Skeletal muscle satellite cell (primary cell): Measurements from ENCODE around the gene TMEM101.
"Not testable (repeated sequence)": the region's sequence is repeated elsewhere in the genome, so short reads cannot be mapped to it uniquely, and the experiment has no call there.

Experiments
- H3K27me3 ChIP-seq: 2 replicates; pipeline ENCODE4 v1.7.0; 2013; ENCODE audit warnings: low read length; ENCODE audit not compliant: control insufficient read depth, insufficient read depth
- H3K36me3 ChIP-seq: 2 replicates; pipeline ENCODE4 v1.7.0; 2013; ENCODE audit warnings: mild to moderate bottlenecking, control low read depth, low read length; ENCODE audit not compliant: insufficient read depth
- H3K4me1 ChIP-seq: 2 replicates; pipeline ENCODE4 v1.7.0; 2013; ENCODE audit warnings: low read length; ENCODE audit not compliant: control insufficient read depth, insufficient read depth
- H3K4me2 ChIP-seq: 2 replicates; pipeline ENCODE4 v1.7.0; 2013; ENCODE audit warnings: mild to moderate bottlenecking, low read length
- H3K4me3 ChIP-seq: 2 replicates; pipeline ENCODE4 v1.7.0; 2013; ENCODE audit warnings: low read length
- H3K9ac ChIP-seq: 2 replicates; pipeline ENCODE4 v1.7.0; 2013; ENCODE audit warnings: mild to moderate bottlenecking, low read depth, low read length, moderate library complexity
- H3K9me3 ChIP-seq: replicated peaks from 2 replicates; pipeline ENCODE4 v1.7.0; 2013; ENCODE audit warnings: mild to moderate bottlenecking, control low read depth, low read length

TMEM101 gene

DNA sequence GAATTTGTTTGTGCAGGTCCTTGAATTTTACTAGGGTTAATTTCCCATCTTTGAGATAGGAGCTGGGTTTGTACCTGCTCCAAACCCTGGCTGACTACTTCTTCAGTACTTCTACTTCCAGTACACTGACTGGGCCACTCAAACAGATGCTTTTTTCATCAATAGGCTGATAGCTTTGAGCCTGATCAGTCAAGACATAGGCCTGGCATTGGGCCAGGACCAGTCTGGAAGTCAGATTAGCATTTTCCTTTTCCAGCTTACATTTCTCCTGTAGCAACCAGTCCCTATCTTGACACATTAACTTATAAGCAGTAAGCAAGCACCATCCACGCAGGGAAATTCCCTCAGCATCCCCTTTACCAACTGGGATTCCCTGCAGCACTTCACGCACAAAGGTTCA, 7.5 kb upstream of the TMEM101 start:
- Histone ChIP-seq H3K36me3 (peaks cover 26% of the 10 kb centered on the region), H3K4me1 (no peaks in the 10 kb centered on the region), H3K4me3 (no peak overlapping the region), H3K9ac (no peak overlapping the region), H3K4me2 (no peak overlapping the region), H3K27me3 (no peaks in the 10 kb centered on the region), H3K9me3 (no peaks in the 10 kb centered on the region)

GRCh38 chr17:44021227-44021626, 6.5 kb upstream of the TMEM101 start:
- H3K9ac ChIP-seq, H3K4me2 ChIP-seq, H3K9me3 ChIP-seq, H3K27me3 ChIP-seq, H3K4me1 ChIP-seq, H3K4me3 ChIP-seq: not testable (repeated sequence)
- H3K36me3 ChIP-seq = peaks cover 26% of the 10 kb centered on the region

DNA sequence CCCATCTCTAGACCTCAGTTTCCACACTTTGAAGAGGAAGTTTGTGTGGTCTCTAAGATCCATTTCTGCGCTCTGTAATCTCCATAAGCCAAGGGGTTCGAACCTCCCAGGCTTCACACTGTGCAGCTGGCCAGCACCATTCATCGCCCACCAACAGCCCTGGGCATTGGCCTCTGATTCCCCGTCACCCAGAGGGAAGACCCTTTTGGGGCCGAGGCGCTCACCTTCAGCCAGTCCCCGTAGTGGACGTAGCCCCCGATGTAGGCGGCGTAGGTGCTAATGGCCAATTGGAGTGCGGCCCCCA, 678 bp downstream of the TMEM101 start:
- Histone ChIP-seq H3K4me2 (peak overlapping the region; percentile 83), H3K9ac (peak overlapping the region; percentile 91), H3K9me3 (no peaks in the 10 kb centered on the region), H3K4me3 (peak overlapping the region; percentile 89), H3K4me1 (peaks cover 13% of the 10 kb centered on the region), H3K36me3 (peaks cover 21% of the 10 kb centered on the region), H3K27me3 (no peaks in the 10 kb centered on the region)

- Histone ChIP-seq H3K9me3 (no peaks in the 10 kb centered on the region), H3K9ac (no peak overlapping the region), H3K4me2 (no peak overlapping the region), H3K4me3 (no peak overlapping the region), H3K4me1 (peaks cover 20% of the 10 kb centered on the region), H3K36me3 (peaks cover 30% of the 10 kb centered on the region), H3K27me3 (no peaks in the 10 kb centered on the region)
These were observed 1.9 kb downstream of the TMEM101 start for GRCh38 chr17:44012874-44013273.

GRCh38 chr17:44012391-44012790, 2.4 kb downstream of the TMEM101 start:
- Histone ChIP-seq H3K36me3 (peaks cover 33% of the 10 kb centered on the region), H3K4me3 (no peak overlapping the region), H3K9ac (no peak overlapping the region), H3K4me2 (no peak overlapping the region), H3K4me1 (peaks cover 25% of the 10 kb centered on the region), H3K9me3 (no peaks in the 10 kb centered on the region), H3K27me3 (no peaks in the 10 kb centered on the region)

- no peaks in the 10 kb centered on the region for H3K27me3 ChIP-seq
- no peak overlapping the region for H3K9ac ChIP-seq
- peaks cover 36% of the 10 kb centered on the region for H3K36me3 ChIP-seq
These were observed 2.9 kb downstream of the TMEM101 start for GRCh38 chr17:44011876-44012275.

DNA sequence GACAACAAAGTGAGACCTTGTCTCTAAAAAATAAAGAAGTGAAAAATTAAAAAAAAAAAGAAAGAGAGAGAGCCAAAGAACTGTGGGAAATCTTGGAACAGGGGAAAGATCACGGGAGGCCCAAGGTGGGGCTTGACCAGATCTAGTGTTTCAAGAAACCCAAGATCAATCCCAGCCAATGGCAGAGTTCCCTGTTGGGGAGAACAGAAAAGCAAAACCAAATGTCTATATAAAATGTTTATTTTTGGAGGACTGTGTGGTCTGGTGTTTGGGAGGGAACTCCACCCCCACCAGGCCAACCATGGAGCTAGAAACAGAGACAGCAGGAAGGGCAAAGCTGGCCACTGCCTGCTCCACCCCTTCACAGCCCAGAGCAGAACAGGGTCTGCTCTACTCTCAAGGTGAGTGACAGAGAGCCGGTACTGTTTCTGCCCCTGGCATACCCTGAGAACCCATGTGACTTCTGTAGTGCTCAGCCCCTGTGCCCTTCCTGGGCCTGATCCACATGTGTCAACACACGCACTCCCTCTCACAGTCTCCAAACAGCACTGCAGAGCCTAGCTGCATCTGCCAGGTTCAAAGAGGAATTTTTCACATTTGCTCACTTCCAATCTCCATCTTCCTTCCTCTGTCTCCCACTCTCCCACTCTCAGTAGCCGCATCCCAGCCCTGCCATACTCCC, 3.7 kb downstream of the TMEM101 start:
- H3K4me2 ChIP-seq = no peak overlapping the region
- H3K4me3 ChIP-seq = no peak overlapping the region
- H3K9ac ChIP-seq = no peak overlapping the region
- no peaks in the 10 kb centered on the region for H3K9me3 ChIP-seq
- no peaks in the 10 kb centered on the region for H3K27me3 ChIP-seq
- H3K36me3 ChIP-seq = peaks cover 36% of the 10 kb centered on the region
- H3K4me1 ChIP-seq = peaks cover 34% of the 10 kb centered on the region

More at GRCh38 chr17:44011876-44012275, 2.9 kb downstream of the TMEM101 start:
- no peak overlapping the region for H3K4me3 ChIP-seq
- no peak overlapping the region for H3K4me2 ChIP-seq
- H3K4me1 ChIP-seq = peaks cover 30% of the 10 kb centered on the region
- no peaks in the 10 kb centered on the region for H3K9me3 ChIP-seq

- Histone ChIP-seq H3K9me3 (no peaks in the 10 kb centered on the region), H3K27me3 (no peaks in the 10 kb centered on the region), H3K4me2 (peak overlapping the region; percentile 97), H3K4me3 (peak overlapping the region; percentile 82), H3K4me1 (peaks cover 45% of the 10 kb centered on the region), H3K9ac (peak overlapping the region; percentile 65), H3K36me3 (peaks cover 36% of the 10 kb centered on the region)
These were observed 6.4 kb downstream of the TMEM101 start for GRCh38 chr17:44008205-44008909.

GRCh38 chr17:44007346-44008204, 7.2 kb downstream of the TMEM101 start:
- H3K36me3 ChIP-seq = peaks cover 31% of the 10 kb centered on the region
- H3K9ac ChIP-seq = peak overlapping the region; percentile 65
- H3K9me3 ChIP-seq = no peaks in the 10 kb centered on the region
- H3K27me3 ChIP-seq = no peaks in the 10 kb centered on the region
- peaks cover 51% of the 10 kb centered on the region for H3K4me1 ChIP-seq
- peak overlapping the region; percentile 97 for H3K4me2 ChIP-seq
- peak overlapping the region; percentile 82 for H3K4me3 ChIP-seq

DNA sequence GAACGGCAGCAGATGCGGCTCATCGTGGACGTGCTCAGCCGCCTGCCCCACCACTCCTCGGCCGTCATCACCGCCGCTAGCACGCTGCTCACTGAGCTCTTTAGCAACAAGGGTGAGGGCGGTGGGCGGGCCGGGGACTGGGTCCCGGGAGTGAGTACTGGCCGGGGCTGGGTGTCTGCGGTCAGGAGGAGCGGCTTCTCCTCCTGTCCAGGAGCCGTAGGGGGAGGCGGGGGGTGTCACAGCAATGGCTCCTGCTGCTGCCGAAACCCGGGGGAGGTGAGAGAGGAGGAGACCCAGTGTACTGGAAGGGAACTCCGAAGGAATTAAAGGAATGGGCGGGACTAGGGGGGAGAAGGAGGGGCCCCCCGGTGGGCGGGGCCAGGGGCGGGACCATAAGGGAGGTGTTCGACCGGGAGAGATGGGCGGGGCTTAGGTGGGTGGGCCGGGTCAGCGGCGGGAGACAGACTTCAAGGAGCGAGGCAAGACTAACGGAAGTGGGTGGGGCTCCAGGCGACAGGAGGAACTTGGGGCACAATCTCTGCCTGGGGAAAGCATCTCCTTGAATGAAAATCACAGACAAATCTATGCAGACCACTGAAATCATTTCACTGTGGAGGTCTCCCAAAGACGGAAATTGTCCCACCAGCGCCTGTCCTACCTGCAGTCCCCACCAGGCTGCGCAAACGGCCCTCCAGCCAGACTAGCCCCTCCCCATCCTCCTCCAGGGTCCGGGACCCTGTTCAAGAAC, 8.0 kb downstream of the TMEM101 start:
- peak overlapping the region; percentile 82 for H3K4me3 ChIP-seq
- H3K4me1 ChIP-seq = peaks cover 59% of the 10 kb centered on the region
- no peaks in the 10 kb centered on the region for H3K9me3 ChIP-seq
- H3K9ac ChIP-seq = peak overlapping the region; percentile 76
- H3K27me3 ChIP-seq = no peaks in the 10 kb centered on the region
- peak overlapping the region; percentile 97 for H3K4me2 ChIP-seq
- H3K36me3 ChIP-seq = peaks cover 27% of the 10 kb centered on the region

DNA sequence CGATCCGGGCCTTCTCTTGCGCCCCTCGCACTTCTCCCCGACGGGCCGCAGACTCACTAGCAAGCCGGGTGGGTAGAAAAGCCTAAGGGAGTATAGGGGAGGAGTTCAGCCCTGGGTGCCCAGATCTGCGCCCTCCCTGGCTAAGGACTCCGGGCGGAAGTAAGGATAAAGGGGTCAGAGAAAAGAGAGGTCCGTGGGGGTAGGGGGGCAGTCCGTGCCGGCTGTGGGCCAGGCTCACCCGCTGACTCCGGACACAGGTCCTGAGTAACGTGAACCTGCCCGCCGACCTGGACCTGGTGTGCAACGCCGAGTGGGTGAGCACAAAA, 8.5 kb downstream of the TMEM101 start:
- H3K4me1 ChIP-seq = peaks cover 64% of the 10 kb centered on the region
- peak overlapping the region; percentile 97 for H3K4me2 ChIP-seq
- H3K36me3 ChIP-seq = peaks cover 26% of the 10 kb centered on the region
- H3K9ac ChIP-seq = peak overlapping the region; percentile 76
- no peaks in the 10 kb centered on the region for H3K9me3 ChIP-seq
- H3K4me3 ChIP-seq = peak overlapping the region; percentile 82
- H3K27me3 ChIP-seq = no peaks in the 10 kb centered on the region
